ENCODE results near the gene KIAA1671. TPM values are rescaled to one million over a fixed set of nuclear protein-coding genes. Genes with fewer than 3 reads are reported as not detected.

The KIAA1671 gene
- total and polyA plus RNA-seq, 9 of the 15 experiments (the other 6 are each of a cell fraction or from before 2014, with no cell fraction given) = under 0.01 to 0.11 (median 0.02) TPM; not detected in 5

DNA sequence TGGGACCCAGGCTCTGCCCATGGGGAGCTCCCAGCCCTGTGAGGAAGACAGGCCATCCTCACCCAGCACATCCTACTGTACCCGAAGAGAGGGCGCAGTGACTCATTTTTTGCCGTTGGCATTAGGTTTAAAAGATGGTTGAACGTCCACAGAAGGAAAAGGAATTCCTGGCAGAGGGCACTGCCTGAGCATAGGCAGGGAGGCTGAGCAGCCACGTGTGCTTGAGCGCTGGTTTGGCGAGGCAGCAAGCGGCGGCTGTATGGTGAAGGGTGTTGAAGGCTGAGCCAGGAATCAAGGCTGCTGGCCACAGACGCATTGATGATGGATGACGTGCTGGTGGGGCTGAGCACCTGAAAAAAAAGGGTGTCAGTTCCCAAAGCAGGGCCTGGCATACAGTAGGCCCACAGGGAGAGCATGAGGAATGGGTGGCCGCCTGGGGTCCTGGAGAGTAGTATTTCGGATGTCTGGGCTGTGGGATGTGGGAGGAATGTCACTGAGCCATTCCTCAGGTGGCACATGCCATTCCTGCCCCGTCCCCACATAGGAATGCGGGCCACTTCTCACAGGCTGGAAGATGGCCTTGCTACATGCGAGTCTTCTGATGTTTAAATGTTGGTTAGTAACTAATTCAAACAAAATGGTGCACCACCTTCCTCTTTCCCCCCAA is 112.5 kb downstream of the KIAA1671 start:
- no peak for TF ChIP-seq GATAD2A (IDR thresholded peaks at IDR 0.05)
- intact Hi-C loops (cut with micrococcal nuclease) = no loop called here
- CTCF ChIA-PET (ENCODE audit: low intra/inter-chr PET ratio) = no interaction called here
- no peak for ATAC-seq
- no peaks in the 10 kb centered on the region for H3K36me3 ChIP-seq (ENCODE audit: control insufficient read depth, insufficient read depth, low read length)
- H3K4me3 ChIP-seq = no peak overlapping the region
- H3K9me1 ChIP-seq (ENCODE audit: control insufficient read depth, insufficient read depth, low read length) = no peaks in the 10 kb centered on the region
- no peaks in the 10 kb centered on the region; a peak in 1 of 5 replicates for H3K4me1 ChIP-seq (replicated peaks in 1 of 2; ENCODE audit: control insufficient read depth in 2 of 2, insufficient read depth in 2 of 2, low read length in 2 of 2)
- 0% methylated on average over 12 of the region's 16 CpGs for WGBS (ENCODE audit: insufficient coverage, low coverage, missing lambda C conversion rate)
- in situ Hi-C loops (cut with MboI) = no loop called here
- no peak overlapping the region for H3K27ac ChIP-seq (ENCODE audit: extremely low read depth, low read depth, low read length)
- H3K9me3 ChIP-seq (replicated peaks; ENCODE audit: control insufficient read depth, insufficient read depth, low read depth, low read length) = no peaks in the 10 kb centered on the region
- H3K79me2 ChIP-seq (ENCODE audit: control insufficient read depth, insufficient read depth, low read length) = no peaks in the 10 kb centered on the region
- BruUV-seq (replicated peaks) = no TSS peak
- H3K9ac ChIP-seq (ENCODE audit: insufficient read depth in 1 of 2, low read depth in 2 of 2, low read length in 2 of 2) = no peak overlapping the region
- POLR2A ChIA-PET = no interaction called here
- H4K20me1 ChIP-seq (replicated peaks; ENCODE audit: control insufficient read depth, insufficient read depth, low read length) = no peaks in the 10 kb centered on the region
- H3K4me2 ChIP-seq (ENCODE audit: insufficient read depth, low read length) = no peak overlapping the region
- H2AFZ ChIP-seq (ENCODE audit: low read depth, low read length) = no peak overlapping the region
- no peak for FAIRE-seq
- DNase-seq (ENCODE audit: extremely low read depth in 1 of 4, low spot score in 3 of 4) = no peak
- H3K27me3 ChIP-seq (ENCODE audit: control insufficient read depth in 2 of 2, insufficient read depth in 2 of 2, low read length in 2 of 2) = peaks cover 5 to 42% of the 10 kb centered on the region in 2 experiments; a peak in 4 of 5 replicates

DNA sequence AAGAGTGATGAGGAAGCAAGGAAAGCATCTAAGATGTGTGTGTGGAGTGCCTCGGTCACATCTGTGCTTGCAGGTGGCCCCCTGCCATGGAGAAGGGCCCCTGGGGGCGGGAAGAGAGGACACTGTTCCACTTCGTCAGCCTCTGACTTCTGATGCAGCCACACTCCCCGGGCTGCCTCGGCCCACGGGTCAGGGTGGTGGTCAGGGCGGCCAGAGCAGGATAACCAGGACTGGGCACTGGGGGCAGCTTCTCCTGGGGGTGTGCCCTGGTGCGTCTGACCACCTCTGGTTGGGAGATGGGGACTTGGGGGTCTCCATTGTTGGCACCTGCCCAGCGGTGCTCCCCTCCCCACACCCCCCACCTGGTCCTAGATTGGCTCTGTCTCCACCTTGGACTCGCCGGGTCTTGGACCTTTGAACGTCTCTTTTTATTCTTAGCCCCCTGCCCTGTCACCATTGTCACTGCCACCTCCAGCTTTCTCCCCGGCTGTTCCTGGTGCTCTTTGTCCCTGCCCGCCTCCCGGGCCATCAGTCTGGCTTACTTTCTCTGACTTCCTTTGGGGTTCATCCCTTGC is 114.4 kb downstream of the KIAA1671 start:
- no peak overlapping the region for H3K9ac ChIP-seq (ENCODE audit: insufficient read depth in 1 of 2, low read depth in 2 of 2, low read length in 2 of 2)
- no peaks in the 10 kb centered on the region; a peak in 1 of 5 replicates for H3K4me1 ChIP-seq (replicated peaks in 1 of 2; ENCODE audit: control insufficient read depth in 2 of 2, insufficient read depth in 2 of 2, low read length in 2 of 2)
- intact Hi-C loops (cut with micrococcal nuclease) (no loop called here), in situ Hi-C loops (cut with MboI) (no loop called here)
- H4K20me1 ChIP-seq (replicated peaks; ENCODE audit: control insufficient read depth, insufficient read depth, low read length) = no peaks in the 10 kb centered on the region
- H3K27ac ChIP-seq (ENCODE audit: extremely low read depth, low read depth, low read length) = no peak overlapping the region
- H3K27me3 ChIP-seq (ENCODE audit: control insufficient read depth in 2 of 2, insufficient read depth in 2 of 2, low read length in 2 of 2) = peaks cover 5 to 44% of the 10 kb centered on the region in 2 experiments; a peak in 4 of 5 replicates
- ATAC-seq (no peak), FAIRE-seq (no peak), DNase-seq (ENCODE audit: extremely low read depth in 1 of 4, low spot score in 3 of 4) (no peak)
- H3K9me1 ChIP-seq (ENCODE audit: control insufficient read depth, insufficient read depth, low read length) = no peaks in the 10 kb centered on the region
- WGBS (ENCODE audit: insufficient coverage, low coverage, missing lambda C conversion rate) = 0% methylated on average over 7 of the region's 15 CpGs
- POLR2A ChIA-PET = no interaction called here
- no peaks in the 10 kb centered on the region for H3K9me3 ChIP-seq (replicated peaks; ENCODE audit: control insufficient read depth, insufficient read depth, low read depth, low read length)
- H3K4me3 ChIP-seq = no peak overlapping the region
- H3K79me2 ChIP-seq (ENCODE audit: control insufficient read depth, insufficient read depth, low read length) = no peaks in the 10 kb centered on the region
- H2AFZ ChIP-seq (ENCODE audit: low read depth, low read length) = no peak overlapping the region
- H3K4me2 ChIP-seq (ENCODE audit: insufficient read depth, low read length) = no peak overlapping the region
- H3K36me3 ChIP-seq (ENCODE audit: control insufficient read depth, insufficient read depth, low read length) = no peaks in the 10 kb centered on the region
- CTCF ChIA-PET (ENCODE audit: low intra/inter-chr PET ratio) = no interaction called here
- BruUV-seq (replicated peaks) = no TSS peak
- TF ChIP-seq, protein P1, sequence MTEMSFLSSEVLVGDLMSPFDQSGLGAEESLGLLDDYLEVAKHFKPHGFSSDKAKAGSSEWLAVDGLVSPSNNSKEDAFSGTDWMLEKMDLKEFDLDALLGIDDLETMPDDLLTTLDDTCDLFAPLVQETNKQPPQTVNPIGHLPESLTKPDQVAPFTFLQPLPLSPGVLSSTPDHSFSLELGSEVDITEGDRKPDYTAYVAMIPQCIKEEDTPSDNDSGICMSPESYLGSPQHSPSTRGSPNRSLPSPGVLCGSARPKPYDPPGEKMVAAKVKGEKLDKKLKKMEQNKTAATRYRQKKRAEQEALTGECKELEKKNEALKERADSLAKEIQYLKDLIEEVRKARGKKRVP (CRISPR knock-in tag; IDR thresholded peaks at IDR 0.05) = no peak
- TF ChIP-seq, protein P2, sequence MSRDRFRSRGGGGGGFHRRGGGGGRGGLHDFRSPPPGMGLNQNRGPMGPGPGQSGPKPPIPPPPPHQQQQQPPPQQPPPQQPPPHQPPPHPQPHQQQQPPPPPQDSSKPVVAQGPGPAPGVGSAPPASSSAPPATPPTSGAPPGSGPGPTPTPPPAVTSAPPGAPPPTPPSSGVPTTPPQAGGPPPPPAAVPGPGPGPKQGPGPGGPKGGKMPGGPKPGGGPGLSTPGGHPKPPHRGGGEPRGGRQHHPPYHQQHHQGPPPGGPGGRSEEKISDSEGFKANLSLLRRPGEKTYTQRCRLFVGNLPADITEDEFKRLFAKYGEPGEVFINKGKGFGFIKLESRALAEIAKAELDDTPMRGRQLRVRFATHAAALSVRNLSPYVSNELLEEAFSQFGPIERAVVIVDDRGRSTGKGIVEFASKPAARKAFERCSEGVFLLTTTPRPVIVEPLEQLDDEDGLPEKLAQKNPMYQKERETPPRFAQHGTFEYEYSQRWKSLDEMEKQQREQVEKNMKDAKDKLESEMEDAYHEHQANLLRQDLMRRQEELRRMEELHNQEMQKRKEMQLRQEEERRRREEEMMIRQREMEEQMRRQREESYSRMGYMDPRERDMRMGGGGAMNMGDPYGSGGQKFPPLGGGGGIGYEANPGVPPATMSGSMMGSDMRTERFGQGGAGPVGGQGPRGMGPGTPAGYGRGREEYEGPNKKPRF (IDR thresholded peaks at IDR 0.05; ENCODE audit: low read depth, low read length) = no peak
- TF ChIP-seq ZNF274 (IDR thresholded peaks at IDR 0.05; ENCODE audit: borderline replicate concordance, low read depth, low read length) (no peak), RBBP5 (IDR thresholded peaks at IDR 0.05; ENCODE audit: borderline replicate concordance, insufficient read depth, low read length, poor library complexity, severe bottlenecking) (no peak), CAMTA2 (CRISPR knock-in tag; conservative IDR thresholded peaks at IDR 0.05) (no peak), FIP1L1 (IDR thresholded peaks at IDR 0.05; ENCODE audit: low read depth, low read length, poor library complexity, severe bottlenecking) (no peak), MTF1 (CRISPR knock-in tag; IDR thresholded peaks at IDR 0.05; ENCODE audit: borderline replicate concordance) (no peak)
- TF ChIP-seq, protein P3, sequence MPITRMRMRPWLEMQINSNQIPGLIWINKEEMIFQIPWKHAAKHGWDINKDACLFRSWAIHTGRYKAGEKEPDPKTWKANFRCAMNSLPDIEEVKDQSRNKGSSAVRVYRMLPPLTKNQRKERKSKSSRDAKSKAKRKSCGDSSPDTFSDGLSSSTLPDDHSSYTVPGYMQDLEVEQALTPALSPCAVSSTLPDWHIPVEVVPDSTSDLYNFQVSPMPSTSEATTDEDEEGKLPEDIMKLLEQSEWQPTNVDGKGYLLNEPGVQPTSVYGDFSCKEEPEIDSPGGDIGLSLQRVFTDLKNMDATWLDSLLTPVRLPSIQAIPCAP (CRISPR knock-in tag; IDR thresholded peaks at IDR 0.05; ENCODE audit: borderline replicate concordance) = no peak
